A172 (cell line): Measurements from ENCODE around the gene RDM1. TPM values are rescaled to one million over a fixed set of nuclear protein-coding genes. Genes with fewer than 3 reads are reported as not detected.
"Not testable (repeated sequence)": the region's sequence is repeated elsewhere in the genome, so short reads cannot be mapped to it uniquely, and the experiment has no call there.

Source experiments
- DNase-seq: peaks from one replicate; pipeline ENCODE4 v3.0.0-alpha.2; 2015; ENCODE audit warnings: low spot score
- total RNA-seq: library from RNA; depleted of rRNA; stranded (reverse); fragments of >200 nt; shearing (Covaris generic); gene quantifications from 2 replicates; pipeline ENCODE4 v1.2.3, GENCODE V29; 2014

Gene RDM1
- total RNA-seq, 1 experiment from 2014 or later = 7.1 TPM

DNA sequence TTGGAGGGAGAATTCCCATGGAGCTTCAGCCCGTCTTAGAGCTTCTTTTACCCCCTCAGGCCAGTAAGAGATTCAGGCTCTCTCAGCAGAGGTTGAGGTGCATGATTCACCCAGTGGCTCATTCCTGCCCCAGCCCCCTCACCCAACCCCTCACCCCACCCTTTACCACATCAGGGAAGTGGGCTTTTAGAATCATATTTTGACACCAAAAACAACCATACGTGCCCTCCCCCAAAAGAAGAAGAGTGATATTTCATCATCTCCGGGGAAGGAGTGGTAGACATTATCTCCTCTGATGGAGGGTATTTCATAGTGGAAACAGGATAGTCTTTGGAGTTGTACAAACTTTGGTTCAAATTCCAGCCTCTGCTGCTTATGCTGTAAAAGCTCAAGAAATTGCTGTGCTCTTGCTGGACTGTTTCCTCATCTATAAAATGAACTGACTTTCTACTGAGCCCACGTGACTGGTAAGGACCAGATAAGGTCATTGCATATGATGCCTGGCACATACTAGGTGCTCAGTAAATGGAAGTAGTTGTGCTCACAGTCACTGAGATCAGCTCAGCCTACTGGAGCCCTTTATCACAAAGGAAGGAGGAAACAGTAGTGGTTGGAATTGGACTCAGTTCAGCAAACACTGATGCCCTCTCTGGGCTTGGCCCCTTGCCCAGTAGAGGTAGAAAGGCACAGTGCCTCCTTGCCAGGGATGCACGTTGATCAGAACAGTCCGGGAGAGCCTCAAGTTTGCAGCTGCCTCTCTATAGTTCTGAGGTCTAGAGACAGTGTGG is 32.1 kb downstream of the RDM1 start:
- DNase-seq = peak; percentile 45

DNA sequence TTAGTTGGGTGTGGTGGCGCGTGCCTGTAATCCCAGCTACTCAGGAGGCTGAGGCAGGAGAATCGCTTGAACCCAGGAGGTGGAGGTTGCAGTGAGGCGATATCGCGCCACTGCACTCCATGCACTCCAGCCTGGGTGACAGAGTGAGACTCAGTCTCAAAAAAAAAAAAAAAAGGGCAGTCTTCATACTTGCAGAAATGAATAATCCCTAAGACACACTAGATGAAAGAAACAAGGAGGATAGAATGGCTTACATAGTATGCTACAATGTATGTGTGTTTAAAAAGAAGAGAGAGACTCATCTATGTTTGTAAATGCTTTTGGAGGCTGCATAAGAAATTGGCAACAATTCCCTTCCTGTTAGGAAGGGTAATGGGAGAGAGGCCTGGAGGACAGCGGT is 32.8 kb downstream of the RDM1 start:
- DNase-seq = not testable (repeated sequence)

DNA sequence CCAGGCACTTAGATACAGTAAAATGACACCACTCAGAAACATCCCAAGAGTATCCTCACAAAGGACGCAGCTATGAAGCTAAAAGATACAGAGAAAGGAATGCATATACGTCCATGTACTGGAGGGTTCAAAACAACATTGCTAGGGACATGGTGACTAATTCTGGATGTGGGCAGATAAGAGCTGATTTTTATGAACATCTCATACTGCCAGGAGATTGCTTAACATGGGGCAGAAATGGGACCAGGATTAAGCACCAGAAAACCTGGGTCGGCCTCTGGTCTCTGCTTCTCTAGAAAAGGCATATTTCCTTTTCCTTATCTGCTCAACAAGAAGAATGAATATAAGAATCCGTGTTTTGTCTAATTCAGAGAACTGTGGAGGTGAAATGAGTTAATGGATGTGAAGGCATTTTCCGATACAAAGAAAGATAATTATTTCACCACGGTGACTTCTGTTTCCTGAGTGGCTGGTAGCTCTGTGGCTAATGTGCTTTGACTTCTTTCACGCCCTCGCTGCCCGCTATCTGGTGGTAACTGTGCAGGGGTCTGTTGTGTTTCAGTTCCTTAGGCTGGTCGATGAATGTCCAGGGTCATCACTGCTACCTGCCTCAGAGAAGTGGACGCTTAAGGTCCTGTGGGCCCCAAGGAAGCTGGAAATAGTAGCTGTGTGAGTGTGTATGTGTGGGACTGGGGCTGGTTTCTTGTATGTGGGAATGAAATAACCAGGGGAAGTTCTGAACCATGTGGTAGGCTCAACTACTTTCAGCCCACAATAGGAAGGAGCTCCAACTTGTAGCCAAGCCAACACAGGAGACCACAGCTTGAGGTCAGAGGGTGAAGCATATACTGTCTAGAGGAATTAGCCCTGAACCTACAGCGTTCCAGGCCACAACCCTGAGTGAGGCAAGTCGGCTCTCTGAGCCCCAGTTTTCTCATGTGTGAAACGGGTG is 34.7 kb downstream of the RDM1 start:
- DNase-seq = no peak

DNA sequence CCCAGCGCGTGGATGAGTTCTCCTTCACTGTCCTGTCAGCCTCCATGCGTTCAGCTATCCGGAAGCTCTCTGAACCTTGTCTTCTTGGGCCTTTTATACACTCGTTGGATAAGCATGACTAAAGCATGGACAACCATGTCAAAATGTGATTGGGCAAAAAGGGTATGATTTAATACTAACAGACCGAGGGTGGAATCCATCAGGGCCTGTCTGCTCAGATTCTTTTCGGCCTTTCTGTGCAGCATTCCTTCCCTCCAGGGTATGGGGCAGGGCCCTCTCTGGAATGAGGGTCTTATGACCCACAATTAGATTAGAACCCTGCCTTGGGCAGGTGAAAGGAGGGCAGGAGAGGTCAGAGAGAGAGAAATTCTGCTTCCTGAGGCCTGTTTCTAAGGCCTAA is 36.4 kb downstream of the RDM1 start:
- DNase-seq = no peak

DNA sequence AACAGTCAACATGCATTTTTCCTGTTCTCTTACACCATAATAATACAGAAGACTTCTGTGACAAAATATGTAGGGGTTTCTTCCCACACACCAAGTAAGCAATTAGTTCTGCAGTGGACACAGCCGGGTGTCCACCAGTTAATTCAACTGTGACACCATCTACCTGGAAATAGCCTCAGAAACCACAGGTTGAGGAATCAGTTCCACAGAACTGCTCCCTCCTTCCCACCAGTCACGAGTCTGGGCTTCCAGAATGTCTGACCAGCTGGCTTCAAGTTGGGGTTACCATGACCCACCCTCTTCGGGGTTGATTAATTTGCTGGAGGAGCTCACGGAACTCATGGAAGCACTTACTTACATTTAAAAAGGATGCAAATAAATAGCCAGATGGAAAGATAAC is 36.8 kb downstream of the RDM1 start:
- no peak for DNase-seq

DNA sequence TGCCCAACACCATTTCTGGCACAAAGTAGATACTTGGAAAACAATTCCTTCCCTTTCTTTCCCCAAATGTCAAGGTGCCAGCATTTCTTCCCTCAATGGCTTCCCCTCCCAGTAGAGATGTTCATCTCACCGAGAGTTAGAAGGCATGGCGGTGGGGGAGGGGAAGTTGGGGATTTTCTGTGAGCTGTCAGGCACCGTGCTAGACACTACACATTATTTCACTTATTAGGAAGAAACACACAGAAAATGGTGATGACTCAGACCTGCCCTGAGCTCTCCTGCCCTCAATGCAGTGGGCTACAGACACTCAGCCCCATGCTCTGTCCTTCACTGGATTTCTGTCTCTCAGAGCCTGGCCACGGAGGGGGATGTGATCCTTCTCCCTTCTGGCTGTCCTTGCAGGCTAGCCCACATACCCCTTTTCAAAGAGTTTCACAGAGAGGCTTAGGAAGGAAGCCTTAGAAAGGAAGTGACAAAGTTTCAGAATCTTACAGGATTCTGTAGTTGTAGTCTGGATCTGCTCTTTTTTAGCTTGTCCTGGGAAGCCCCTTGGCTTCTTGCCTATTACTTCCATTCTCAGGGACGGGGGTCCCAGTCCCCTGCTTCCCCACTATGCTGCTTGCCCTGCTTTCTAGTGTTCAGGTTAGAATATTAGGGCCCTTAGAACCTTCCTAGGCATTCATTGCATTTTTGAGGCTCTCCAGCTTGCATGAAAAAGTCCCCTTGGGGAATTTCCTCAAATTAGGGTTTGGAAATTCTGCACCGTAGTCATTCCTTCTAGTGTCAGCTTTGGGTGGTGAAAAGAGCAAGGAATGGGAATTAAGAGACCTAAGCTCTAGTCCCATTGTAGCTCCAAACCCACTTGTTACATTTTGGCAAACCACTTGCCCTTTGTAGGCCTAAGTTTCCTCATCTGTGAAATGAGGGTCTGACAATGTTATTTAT is 38.2 kb downstream of the RDM1 start:
- no peak for DNase-seq

DNA sequence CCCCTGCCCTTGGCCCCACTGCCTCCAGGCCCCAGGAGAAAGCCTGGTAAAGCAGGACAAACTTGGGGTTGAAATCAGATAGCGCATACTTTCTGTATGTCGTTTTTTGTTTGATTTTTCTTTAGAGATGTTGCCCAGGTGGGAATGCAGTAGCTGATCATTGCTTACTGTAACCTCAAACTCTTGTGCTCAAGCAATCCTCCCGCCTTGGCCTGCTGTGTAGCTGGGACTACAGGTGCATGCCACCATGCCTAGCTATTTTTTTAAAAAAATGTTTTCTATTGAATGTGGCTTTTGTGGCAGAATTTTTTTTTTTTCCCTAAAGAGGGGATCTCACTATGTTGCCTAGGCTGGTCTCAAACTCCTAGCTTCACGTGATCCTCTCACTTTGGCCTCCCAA is 39.3 kb downstream of the RDM1 start:
- no peak for DNase-seq

DNA sequence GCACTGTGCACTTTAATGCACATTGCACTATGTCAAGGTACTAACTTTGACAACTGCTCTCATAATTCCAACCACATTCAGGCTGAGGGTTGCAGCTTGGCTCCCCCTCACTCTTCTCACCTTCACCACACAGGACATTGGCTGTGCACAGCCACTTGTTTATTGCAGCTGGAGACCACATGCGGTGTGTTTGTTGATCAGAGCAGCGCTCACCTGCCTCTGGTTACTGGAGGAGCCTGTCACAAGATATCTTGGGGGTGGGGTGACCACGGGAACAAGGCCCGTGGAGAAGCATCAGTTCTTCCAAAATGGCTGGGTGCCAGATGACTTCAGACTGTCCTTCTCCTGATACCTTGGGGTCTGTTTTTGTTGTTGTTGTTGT is 39.8 kb downstream of the RDM1 start:
- no peak for DNase-seq

DNA sequence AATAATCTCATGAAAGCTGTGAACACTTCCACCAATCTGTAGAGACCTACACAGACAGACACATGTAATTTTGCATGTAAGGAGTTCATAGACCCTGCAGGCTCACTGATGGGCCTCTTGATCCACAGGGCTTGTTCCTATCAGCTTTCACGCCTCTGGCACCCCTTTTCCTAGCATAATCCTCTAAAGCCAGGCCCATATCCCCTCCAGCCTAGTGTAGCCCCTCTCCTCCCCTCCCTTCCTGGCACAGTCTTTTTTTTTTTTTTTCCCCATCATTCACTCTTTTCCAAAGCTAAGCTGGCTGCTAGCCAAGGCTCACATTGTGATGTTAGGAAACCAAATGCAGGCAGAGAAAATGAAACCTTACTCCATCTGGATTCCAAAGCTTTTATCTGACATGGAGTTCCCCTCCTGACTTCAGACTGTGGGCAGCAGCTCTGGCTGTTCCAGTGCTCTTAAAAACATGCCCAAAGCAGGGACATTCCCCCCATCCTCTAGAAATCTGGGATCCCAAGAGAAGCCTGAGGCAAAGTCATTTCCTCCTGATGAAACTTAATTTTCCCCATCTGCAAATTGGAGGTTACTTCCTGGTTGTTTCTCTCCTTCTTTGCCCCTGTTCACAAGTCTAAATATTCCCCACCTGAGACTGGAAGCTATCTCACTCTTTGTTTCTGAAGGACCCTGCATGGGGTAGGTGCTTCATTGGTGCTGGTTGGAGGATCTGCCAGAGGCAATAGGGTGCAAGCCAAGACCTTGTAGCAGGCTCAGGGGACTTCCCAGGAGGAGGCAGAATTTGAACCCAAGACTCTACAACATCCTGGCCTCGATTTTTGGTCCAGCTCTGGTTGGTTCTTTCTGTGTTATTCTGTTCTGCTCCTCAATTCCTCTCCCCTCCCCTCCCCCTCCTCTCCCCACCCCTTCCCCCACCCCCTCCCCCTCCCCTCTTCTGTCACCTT is 40.5 kb downstream of the RDM1 start:
- DNase-seq = peak; percentile 45

DNA sequence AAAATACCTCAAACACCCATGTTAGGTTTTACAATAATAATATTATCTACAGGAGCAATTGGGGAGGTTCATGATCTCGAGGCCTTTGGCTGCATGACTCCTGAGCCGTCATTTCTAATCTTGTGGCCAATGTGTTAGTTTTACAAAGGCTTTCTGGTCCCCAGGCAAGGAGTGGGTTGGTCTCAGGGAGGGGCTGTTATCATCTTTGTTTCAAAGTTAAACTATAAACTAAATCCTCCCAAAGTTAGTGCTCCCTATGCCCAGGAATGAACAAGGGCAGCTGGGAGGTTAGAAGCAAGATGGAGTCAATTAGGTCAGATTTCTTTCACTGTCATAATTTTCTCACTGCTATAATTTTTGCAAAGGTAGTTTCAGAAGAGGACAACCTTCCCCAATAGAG is 41.3 kb downstream of the RDM1 start:
- no peak for DNase-seq

DNA sequence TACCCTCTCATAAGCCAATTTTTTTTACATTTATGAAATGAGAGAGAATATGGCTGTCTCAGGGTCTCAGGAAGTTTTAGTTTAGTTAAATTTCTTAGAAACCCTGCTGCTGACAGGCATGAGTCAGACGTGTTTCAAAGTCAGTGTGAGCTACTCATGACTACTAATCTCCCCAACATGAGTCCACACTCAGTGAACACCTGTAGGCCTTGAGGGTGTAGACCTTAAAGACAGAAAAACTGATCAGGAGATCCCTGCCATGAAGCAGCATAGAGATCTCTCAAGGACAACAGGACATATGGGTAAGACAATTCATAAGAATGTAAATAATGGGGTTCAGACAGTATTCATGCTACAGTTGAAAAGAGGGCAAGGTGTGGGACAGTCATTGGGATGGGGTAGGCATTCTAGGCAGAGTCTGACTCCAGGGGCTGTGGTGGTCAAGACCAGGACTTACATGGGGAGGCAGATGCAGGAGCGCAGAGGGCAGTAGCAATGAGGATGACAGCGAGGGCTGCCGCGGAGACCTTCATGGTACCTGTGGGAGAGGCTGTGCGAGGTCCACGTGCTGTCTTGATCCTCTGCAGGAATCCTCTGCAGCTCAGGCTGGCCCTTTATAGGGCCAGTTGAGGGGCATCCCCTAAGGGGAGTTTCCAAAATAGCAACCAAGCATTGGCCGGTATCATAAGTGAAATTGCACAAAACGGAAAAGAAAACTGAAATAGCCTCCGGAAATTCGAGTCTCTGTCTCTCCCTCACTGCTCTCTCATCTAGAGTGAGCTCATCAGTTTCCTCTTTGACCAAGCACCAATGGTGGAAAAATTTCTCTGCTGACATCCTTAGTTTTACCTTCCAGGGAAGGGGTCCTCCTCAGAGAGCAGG is 50.6 kb downstream of the RDM1 start, which contains the start of gene CCL5:
TSS of gene CCL5 (minus strand) at position 588 of the 882 bp plus-strand sequence.
- no peak for DNase-seq

DNA sequence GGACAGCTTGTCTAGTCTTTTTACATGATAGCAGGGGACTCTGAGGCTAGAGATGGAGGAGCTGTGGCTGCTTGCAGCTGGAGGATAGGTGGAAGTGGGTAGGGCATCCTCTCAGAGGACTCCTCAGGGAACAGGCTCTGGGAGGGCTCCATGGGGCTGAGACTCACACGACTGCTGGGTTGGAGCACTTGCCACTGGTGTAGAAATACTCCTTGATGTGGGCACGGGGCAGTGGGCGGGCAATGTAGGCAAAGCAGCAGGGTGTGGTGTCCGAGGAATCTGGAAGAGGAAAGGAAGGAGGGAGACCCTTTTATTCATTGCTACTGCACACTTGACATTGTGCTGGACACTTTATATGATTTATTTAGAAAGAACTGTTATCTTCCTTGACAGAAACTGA is 52.2 kb downstream of the RDM1 start:
- DNase-seq = no peak

DNA sequence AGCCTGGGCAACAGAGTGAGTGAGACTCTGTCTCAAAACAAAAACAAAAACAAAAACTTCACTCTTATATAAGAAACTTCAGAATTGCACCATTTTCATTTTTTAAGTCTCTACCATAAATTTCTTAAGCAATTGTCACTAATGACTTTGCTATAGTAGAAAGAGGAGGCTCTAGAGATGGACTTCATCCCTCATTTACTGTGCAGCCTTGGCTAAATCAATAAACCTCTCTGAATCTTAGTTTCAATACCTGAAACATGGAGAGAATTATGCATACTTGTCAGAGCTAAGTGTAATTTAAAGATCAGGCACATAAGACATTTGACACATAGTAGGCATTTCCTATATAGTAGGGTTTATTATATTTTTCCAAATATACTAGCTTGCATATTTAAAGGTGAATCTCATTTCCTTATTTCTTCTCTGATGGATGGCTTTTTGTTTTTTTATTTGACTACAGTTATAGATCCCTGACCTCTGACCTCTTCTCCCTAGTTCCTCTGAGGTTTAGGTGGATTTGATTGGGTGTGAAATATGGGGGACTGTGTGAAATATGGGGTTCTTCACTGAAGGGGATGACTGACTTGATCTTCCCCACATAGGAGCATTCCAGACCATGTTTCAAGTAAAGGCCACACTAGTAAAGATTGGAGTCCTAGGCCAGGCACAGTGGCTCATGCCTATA is 53.1 kb downstream of the RDM1 start:
- DNase-seq = no peak

DNA sequence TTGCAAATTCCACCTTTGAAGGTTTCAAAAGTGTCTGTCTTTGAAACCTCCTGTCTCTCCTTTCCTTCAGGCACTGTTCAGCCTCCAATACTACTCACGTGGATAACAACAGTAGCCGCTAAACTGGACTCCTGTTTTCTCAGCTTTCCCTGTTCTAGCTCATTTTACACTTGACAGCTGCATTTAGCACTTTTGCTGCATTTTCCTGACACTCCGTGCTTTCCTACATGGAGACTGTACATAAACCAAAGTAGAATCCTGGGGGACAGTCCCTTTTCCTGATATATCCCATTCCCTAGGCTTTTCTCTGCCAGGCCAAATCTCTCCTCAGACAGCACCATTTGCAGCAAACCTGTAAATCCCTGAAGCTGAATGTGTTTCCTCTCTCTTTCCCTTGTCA is 54.0 kb downstream of the RDM1 start:
- DNase-seq = no peak

DNA sequence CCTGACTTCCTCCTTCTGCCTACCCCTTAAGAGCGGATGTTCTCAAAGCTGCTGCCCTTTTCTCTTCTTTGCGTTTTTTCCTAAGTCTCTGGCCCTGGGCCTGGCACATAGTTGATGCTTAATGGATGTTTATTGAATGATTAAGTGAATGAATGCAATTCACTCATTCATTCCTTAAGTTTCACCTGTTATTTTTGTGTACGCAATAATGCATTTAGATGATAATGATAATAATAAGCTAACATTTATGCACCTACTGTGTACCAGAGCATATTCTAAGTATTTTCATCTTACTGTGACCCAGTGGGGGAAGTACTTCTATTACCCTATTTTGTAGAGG is 54.8 kb downstream of the RDM1 start:
- DNase-seq = no peak

DNA sequence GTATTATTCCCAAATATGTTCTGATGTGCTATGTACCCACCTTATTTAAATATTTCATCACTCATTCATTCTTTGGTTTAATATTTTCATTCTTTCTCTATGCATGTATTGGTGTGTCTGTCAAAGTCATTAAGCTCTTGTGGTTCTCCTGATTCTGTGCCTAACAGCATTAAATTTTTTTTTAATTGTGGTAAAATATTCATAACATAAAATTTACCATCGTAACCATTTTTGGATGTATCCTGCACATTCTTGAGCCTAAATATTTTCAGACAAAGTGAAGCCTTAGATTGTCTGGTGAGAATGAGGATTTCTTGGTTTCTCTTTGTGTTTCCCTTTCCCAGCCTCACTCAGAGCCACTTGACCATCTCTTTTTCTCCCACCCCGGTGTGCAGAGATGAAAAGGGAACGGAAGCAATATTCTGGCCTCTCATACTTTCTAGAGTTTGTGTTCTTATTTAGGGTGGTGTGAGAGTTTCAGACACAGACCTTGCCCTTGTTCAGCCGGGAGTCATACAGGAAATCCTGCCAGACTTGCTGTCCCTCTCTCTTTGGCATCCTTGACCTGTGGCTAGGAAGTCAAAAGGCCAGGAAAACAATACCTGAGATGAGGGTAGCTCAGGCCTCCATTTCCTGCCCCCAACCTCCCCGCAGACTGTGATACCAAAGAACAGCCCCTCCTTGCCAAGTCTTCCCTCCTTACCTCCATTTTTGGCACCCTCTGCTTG is 55.3 kb downstream of the RDM1 start:
- DNase-seq = no peak

DNA sequence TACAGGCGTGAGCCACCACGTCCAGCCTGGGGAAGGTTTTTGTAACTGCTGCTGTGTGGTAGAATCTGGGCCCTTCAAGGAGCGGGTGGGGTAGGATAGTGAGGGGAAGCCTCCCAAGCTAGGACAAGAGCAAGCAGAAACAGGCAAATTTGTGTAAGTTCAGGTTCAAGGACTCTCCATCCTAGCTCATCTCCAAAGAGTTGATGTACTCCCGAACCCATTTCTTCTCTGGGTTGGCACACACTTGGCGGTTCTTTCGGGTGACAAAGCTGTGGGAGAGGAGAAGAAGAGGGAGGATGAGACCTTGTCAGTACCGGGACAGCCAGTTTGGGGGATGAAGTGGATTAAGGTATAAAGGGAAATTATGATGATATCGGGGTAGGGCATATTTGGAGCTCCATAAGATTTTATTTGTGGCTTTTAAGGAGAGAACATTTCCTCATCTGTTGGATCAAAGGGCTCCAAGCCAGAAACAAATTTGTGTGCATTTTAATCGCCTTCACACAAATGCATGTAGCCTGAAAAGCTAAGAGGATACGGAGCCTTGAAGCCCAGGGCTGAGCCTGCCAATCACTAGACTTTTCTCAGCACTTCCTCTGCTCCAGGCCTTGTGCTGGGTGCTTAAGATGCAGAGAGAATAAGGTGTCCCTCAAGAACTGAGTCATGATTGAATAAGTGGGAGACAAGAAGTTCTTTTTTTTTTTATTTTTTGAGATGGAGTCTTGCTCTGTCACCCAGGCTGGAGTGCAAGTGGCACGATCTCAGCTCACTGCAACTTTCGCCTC is 58.2 kb downstream of the RDM1 start:
- no peak for DNase-seq
